Measurements from ENCODE around the gene C5orf58.

The C5orf58 gene, protein sequence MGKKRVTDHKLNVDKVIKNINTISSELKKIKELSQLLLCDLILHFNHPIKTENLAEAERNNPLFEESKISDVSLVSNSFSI

DNA sequence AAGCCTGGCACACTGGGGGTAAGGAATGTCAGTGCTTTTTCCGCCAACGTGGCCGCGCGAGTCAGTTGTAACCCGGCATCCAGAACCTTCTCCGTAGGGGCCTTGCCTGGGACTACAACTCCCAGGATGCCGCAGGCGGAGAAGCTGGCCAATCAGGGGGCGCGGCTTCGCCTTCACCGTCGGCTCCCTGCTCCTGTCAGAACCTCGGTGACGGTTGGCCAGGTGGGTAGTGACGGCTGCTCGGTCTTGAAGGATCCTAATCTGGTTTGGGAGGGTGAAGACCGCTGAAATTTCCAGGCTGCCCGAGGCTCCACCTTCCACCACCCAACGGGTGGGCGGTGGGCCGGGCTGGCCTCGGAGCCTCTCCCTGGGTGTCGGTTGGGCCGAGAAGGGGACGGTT lies at the start of gene C5orf58:
TSS of gene C5orf58 (plus strand) at position 200 of the 400 bp plus-strand sequence. CDS start 1,992 bp downstream, outside the sequence.
- no peak for DNase-seq

DNA sequence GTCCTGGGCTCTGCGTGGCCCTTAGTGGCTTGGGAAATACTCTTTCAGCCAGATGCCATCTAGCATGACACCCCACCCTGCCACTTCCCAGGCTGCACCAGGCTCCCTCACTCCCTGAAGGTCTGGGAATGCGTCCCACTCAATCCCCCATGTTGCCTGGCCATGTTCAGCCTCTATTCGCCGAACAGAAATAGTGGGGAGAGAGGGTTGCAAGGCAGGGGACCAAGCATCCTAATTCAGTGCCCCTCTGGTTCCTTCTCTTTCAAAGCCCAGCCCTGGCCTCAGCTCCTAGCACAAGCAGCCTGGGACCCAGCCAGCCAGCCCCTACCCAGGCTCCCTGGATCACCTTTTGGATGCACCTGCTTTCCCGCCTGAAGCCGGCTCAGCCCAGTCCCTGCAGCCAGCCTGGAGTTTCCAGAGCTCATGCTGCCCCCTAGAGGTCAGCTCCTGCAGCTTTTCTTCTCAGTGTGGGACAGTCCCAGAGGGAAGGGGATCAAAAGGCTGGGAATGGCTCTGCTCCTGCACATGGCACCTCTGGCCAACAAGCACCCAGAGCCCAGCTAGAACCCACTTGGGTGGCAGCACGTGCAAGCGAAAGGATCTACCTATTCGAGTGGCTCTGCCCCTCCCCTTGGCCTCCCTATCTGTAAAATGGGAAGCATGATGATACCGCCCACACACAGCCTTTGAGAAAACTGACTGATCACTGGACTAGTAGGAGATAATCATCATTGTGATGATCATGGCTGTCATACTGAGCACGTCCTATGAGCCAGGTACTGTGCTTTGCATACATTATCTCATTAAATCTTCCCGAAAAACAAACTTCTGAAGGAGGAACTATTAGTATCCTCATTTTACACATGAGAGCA lies 48.7 kb upstream of the C5orf58 start:
- DNase-seq, result peak; percentile 50 to 53

DNA sequence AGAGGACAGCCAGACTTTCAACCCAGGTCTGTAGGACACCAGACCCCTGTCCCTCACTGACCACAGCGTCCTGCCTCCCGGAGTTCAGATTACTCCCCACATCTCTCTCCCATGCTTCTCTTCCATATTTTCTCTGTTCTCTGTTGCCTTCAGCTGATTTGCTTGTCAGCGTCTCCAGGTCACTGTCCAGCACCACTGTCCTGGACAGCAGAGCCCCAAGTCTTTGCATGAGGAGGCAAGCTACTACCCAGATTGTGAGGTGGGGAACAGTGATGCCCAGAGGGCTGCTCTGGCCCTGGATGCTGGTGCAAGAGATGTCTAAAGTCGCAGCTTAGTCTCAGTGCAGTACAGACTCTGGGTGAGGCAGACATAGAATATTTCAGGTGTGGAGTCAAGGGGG lies 48.0 kb upstream of the C5orf58 start:
- DNase-seq, result no peak

DNA sequence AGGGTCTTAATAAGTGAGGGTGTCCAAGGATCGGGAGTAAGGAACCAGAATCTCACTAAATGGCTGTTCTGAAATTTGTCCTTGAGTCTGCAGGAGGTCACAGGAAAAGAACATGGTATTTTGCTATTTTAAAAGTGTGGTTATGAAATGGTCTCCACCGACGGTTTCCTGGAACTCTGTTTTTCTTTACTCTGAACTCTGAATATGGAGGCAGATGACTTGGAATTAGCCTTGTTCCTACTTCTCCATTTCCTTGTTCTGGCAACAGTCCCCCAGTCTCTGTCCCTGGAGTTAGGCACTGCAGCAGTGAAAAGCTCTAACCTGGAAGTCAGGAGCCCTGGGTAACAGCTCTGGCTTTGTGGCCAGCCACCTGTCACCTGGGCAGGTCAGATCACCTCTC lies 46.6 kb upstream of the C5orf58 start:
- no peak for DNase-seq

DNA sequence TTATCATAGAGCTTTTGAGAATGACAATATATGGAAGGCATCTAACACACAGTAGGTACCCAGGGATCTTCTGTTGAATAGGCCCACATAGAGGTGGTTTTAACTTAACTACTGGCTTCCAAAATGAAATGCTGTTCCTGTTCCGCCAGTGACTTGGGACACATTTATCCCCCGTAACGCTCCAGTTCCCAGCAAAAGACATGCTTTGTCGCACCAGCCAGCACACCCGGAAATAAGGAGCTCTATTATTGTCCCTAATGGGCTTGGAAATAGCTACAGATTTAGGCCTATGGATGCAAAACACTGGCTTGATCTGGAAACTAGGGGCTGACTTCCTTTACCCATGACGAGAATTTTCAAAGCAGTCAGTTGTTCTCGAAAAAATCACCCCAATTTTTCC lies 45.9 kb upstream of the C5orf58 start:
- DNase-seq, result no peak

DNA sequence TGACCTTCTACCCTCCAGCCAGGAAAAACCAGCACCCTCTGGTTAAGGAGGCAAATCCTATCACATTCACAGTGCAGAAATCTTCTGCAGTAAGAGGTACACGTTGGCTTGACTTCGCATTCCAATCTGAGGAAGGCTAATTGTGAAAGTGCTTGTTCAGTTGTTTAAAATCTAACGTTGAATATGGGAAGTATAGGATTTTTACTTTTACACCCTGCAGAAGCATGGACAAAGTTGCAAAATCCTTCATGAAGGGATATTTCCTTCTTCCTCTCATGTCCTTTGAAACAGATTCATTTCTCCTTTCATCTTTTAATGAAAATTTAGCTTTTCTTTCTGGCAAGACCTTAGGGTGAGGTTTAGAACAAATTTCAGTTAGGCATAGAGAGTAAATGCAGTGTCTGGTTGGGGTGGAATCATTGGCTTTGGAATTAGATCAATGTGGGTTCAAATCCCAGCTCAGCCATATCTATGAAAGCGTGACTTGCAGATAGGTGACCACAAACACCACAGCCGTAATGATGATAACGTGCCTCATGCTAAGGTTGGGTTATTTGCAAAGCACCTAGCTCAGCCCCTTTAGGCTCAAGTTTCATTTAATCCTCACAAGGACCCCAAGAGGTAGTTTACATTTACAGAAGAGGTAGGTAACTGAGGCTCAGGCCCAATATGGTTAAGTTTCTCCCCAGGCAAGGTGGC lies 42.2 kb upstream of the C5orf58 start:
- DNase-seq, result no peak

DNA sequence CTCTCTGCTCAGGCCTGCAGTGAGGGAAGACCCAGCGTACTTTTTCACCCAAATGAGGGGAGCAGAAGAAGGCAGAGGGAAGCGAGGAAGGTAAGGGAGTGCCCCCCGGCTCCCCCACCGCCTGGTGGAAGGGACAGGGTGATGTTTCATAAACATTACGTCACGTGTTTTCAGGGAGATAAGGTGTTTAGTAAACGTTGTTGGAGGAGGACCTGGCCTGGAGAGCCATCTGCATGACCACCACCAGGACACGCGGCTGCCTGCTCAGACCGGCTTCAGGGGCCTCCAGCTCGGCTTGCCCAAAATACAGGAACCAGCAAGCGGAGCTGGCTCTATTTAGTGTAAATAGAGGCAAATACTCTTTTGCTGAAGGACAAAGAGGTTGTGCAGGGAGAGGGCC lies 40.0 kb upstream of the C5orf58 start:
- DNase-seq, result no peak

DNA sequence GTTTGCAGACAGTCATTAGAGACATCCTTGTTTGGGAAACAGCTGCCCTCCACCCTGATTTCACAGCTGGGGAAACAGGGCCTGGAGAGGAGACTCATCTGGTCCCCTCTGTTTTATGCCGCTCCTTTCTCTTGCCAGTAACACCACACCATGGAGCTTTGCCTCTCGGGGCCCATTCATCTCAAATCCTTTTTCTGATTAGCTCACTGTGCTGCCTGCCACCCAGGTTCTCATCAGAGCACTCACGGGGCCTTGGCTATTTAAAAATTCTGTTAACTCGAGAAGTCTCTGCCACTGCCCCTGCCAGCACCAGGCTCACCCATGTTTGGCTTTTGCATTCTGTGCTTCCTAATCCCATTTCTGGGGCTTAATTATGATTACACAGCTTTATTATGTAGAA lies 36.8 kb upstream of the C5orf58 start:
- no peak for DNase-seq

DNA sequence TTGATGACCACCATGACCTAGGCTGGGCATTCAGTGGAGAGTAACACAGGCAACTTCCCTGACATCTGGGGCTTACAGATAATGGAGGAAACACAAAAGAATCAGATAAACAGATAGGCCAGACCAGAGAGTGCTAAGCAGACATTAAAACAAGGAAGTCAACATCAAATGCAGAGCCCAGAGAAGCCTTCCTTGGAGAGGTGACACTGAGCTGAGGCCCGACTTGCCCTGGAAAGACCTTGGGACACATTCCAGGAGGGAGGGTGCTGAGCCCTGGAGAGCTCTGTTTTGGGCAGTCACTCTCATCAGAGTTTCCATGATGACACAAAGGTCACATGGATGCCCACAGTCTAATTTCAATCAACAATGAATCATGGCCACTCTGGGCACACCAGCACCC lies 31.9 kb upstream of the C5orf58 start:
- DNase-seq, result no peak

DNA sequence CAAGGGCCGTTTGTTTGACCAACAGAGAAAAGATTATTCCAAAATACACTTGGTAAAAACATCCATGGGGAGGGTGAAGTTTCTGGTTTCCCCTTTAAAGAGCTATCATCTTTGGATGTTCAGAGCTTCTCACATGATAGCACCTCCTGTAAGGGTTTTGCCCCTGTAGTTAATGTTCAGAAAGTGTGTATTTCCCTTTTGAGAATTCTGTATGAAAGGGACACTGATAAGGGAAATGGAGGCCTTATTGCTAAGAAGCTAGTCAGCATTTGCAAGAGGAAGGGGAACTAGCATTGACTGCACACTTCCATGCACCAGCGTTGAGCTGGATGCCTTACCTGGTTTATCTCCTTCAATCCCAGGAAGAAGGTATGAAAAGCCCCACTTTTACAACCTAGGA lies 31.5 kb upstream of the C5orf58 start:
- no peak for DNase-seq

DNA sequence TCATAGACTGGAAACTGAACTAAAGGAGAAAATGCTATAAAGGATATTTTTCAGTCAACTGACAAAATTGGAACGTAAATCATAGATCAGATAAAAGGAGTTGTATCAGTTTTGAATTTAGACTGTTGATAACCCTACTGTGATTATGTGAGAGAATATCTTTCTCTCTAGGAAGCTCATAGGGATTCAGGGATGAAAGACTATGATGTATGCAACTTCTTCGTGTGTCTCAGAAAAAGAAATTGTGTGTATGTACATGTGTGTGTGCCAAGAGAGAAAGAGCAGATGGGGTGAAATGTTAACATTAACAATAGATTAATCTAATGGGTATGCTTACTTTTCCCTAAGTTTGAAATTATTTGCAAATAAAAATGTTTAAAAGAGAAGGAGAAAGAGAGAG lies 30.7 kb upstream of the C5orf58 start:
- DNase-seq, result no peak

DNA sequence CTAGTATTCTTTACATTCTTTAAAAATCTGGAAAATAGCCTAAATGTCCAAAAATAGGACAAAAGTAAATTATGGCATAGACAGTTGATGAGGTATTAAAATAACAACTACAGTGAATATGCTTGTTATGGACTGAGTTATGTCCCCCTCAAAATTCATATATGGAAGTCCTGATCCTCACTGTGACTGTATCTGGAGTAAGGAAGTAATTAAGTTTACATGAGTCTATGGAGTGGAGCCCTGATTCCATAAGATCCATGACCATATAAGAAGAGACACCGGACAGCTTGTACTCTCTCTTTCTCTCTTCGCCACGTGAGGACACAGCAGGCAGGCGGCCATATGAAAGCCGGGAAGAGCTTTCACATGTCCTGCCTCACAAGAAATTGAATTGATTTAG lies 28.6 kb upstream of the C5orf58 start:
- DNase-seq, result no peak

DNA sequence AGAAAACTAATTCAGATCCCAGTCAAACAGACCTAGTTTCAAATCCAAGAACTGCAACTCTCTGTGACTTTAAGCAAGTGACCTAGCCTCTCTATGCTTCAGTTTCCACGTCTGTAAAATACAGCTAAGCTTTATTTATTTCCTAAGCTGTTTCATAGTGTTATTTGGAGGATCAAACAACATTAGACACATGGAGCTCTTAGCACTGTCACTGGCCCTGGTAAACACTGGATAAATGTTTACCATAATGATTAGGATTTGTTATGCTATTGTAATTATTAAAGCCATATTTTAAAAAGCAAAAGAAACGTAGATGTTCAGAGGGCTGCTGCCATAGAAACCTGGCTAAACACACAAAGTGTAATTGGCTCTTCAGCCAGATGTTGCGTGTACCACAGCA lies 26.6 kb upstream of the C5orf58 start:
- no peak for DNase-seq

DNA sequence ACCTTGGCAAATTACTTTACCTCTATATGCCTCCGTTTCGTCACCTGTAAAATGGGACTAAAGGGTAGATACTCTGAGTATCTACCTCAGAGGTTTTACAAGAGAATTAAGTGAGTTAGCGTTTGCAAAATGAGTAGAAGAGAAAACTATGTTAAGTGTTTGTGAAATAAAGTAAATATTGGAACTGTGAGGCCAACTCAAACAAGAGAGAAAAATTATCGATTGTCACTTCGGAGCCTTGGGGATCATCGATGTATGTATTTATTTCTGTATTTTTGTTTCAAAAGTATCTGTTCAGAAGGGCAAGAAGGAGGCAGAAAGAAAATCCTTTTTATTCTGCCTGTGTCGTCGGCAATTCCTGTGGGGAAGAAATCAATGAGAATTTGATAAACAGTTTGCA lies 25.8 kb upstream of the C5orf58 start:
- no peak for DNase-seq

DNA sequence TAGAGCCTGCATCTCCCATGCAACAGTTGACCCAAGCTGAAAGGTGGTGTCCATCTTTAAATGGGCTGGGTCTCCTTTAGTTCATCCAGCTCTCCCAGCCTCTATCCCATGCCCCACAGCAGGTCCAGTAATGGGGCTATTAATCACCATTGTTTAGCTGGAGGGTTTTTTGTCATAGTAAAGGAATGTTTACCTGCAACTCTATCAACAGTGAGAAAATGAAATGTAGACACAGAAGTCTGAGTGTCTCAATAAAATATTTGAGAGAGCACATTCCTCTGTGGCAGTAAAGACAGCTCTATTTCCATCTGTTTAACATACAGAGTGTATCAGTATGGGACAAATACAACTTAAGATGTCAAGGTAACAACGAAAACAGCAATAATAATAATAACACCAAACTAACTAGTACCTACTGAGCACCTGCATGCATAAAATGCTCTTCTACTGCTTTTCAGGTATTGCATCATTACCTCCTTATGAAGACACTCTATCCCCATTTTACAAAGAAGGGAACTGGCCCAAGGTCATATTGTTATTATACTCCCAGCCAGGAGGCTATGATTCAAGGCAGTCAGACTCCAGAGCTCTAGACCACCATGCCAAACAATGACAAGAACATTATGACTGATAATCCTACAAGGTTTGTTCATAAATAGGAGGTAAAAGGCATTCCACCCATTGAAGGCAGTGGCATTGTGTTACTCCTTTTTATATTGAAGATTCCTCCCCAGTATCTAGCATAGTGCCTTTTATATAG lies 21.0 kb upstream of the C5orf58 start:
- DNase-seq, result no peak

DNA sequence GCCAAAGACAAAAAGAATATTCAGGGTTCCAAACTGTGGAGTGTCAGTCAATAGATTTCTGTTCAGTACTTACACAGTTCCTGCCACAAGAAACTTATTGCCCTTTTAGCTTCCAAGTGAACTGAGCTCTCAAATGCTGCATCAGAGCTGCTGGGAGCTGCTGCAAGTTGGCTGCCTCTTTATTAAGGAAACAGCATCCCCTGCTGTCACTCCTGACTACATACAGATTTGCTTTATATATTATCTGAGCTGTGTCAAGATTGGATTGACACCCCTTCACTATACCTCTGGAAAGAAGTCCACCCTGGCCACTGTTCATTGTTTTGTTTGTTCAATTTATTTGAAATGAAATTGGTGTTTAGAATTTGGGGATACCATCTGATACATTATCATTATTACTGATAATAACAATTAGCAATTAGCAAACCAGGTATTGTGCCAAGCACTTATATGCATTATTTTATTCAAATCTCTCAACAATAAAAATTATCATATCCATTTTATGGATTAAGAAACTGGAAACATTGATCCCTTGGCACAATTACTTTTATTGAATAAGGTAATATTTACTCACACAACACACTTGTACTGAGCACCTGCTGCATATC lies 16.4 kb upstream of the C5orf58 start:
- no peak for DNase-seq

DNA sequence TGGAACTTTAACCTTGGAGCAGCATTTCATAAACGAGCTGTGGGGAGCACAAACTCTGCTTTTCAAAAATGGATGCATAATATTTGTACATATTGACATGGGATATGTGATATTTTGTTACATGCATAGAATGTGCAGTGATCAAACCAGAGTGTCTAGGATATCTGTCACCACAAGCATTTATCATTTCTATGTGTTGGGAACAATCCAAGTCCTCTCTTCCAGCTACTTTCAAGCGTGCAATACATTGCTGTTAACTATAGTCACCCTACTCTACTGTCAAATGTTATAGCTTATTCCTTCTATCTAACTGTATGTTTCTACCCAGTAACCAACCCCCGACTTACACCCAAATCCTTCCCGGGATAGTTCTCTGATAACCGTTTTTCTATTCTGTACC lies 15.0 kb upstream of the C5orf58 start:
- no peak for DNase-seq

DNA sequence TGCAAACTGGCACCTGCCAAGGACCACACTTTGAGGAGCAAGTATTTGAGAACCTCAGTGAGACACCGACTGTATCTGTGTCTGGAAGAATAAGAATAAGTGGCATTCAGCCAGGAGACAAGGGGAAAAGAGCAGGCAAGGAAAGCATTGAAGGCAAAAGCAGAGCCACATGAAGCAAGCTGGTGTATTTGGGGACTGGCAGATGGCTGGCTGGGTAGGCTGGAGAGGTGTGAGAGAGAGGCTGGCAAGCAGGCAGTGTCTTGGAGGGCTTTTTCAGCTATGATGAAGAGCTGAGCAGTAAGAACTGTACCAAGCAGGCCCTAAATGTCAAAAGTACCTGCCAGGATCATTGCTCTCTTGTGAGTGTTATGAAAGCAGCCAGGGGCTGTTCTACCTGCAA lies 14.1 kb upstream of the C5orf58 start:
- DNase-seq, result no peak

DNA sequence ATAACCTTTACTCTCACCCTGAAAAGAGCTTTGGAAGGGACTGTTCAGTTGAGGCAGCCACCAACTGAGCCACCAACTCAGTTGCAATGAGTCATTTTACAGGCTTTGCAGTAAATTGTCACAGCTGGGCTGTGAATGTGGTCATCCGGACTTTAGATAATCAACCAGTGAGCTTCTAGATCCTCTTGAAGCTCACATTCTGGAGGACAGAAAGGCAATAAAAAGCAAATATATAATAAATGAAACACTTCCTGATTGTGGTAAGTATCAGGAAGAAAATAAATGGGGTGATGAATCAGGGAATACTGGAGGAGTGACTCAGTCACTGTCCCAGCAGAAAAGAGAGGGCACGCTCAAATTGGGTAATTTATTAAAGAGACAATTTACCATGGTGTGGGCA lies 13.2 kb upstream of the C5orf58 start:
- no peak for DNase-seq

DNA sequence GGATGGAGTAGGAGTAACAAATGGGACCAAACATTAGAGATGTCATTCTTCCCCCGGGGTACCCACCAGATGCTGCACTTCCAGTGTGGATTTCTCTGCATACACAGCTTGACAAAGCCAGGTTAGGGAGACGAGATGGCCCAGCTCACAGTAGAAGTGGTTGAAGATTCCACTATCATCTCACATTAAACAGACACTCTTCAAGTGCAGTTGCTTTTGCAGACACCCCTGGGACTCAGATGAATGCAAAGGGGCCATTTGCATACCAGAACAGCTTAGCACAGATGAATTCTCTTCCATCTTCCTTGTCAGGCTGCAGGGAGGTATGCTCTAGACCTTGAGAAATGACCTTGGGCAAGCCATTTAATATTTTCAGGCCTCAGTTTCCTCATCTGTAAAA lies 12.6 kb upstream of the C5orf58 start:
- no peak for DNase-seq

DNA sequence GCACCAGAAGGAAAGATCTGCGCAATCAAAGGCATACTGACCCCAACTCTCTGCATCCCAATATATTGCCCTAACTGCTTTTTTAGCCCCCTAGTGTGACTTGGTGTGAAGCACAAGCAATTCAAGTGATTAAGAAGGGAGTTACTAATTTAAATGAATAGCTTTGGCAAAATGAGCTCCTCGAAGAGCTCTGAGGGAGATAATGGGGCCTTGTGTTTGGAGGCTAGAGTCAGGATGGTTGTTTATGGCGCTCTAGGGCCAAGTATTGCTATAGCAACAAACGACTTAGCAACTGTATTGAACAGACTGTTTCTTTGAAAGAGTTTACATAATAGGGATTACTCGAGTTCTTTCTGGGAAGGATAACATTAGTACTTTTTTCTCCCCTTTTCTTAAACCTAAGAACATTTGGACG lies 11.5 kb upstream of the C5orf58 start:
- DNase-seq, result no peak

DNA sequence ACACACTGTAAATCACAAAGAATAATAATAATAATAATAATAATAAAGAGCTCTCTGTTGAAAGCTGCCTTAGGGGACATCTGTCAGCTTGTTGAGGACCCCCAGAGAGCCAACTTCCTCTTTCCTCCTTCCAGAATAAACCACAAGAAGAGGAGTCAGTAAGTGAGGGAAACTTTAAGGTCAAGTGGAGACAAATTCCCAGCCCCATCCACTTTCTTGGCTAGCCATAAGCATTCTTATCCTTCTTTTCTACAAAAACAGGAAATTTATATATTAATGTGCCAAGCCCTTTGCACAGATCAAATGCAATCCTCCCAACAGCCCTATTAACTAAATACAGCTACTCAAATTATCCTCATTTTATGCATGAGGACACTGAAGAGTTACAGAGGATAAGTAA lies 9.4 kb upstream of the C5orf58 start:
- no peak for DNase-seq

DNA sequence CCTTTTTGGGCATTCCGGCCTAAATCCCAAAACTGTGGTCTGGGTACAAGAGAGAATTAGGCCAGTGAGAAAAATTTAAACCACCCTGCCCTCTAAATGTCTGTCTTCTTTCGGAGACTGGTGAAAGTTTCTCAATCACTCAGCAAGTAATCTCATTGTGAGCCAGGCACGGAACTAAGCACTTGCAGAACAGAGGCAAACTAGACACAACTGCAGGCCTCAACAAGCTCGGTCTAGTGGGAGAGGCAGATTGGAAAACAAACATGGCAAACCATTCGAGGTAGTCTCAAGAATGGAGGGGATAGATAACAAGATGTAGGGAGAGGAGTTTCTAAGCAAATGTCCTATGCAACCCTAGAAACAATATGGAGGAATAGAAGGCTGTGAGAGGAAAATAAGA lies 8.9 kb upstream of the C5orf58 start:
- no peak for DNase-seq

Measured in stimulated activated CD4-positive, alpha-beta T cell treated with anti-CD3 and anti-CD28 coated beads, Interleukin-2, amount 100 ng/mL, for 48 hours (primary cell).